HEK293 (cell line): ENCODE results near the gene MARCO.

ENCODE experiments used
- CTCF ChIA-PET: fragments of 350-600 bp; formaldehyde crosslinking; extraction: SDS; loops from one replicate; lab custom pipeline; 2021; ENCODE audit warnings: antibody characterized with exemption; lab: Yijun Ruan, JAX
- POLR2A ChIA-PET: fragments of 300-600 bp; formaldehyde crosslinking; extraction: SDS; loops from one replicate; lab custom pipeline; 2020; ENCODE audit warnings: antibody characterized with exemption, inconsistent platforms; lab: Yijun Ruan, JAX
- H3K27ac ChIP-seq: fragments of 200-500 bp; sonication (Bioruptor generic); 2 replicates; pipeline ENCODE4 v1.5.1; 2014; ENCODE audit warnings: low read depth, low read length, control low read depth, inconsistent platforms; ENCODE audit errors: extremely low read depth
- H3K36me3 ChIP-seq, 2 experiments: fragments of 200-500 bp in 1 of 2; sonication (Bioruptor generic) in 1 of 2; 1 replicate in 1 of 2; 2 replicates in 1 of 2; pipeline ENCODE4 v1.5.1; 2014 to 2017; ENCODE audit warnings: inconsistent platforms in 2 of 2, low read length in 2 of 2; ENCODE audit not compliant: control insufficient read depth in 2 of 2, insufficient read depth in 1 of 2
- H3K4me1 ChIP-seq: fragments of 200-500 bp; sonication (Bioruptor generic); 2 replicates; pipeline ENCODE4 v1.5.1; 2014; ENCODE audit warnings: mild to moderate bottlenecking, low read length, inconsistent platforms; ENCODE audit not compliant: control insufficient read depth, insufficient read depth
- H3K4me3 ChIP-seq: 2 replicates; pipeline ENCODE4 v1.5.1; 2011; ENCODE audit warnings: low read depth, mild to moderate bottlenecking, control low read depth, low read length, moderate library complexity
- H3K9me3 ChIP-seq: fragments of 200-500 bp; sonication (Bioruptor generic); 2 replicates; pipeline ENCODE4 v1.5.1; 2014; ENCODE audit warnings: low read depth, low read length, inconsistent platforms; ENCODE audit not compliant: control insufficient read depth, insufficient read depth
- BCL11B ChIP-seq: fragments of 450-650 bp; formaldehyde crosslinking; IDR thresholded peaks from 2 replicates; pipeline ENCODE4 v1.5.1; 2016; ENCODE audit warnings: low read depth, missing biosample characterization, missing genetic modification characterization
- GLIS2 ChIP-seq: fragments of 450-650 bp; formaldehyde crosslinking; IDR thresholded peaks from 2 replicates; pipeline ENCODE4 v1.5.1; 2016; ENCODE audit warnings: missing biosample characterization, missing genetic modification characterization
- HOXA7 ChIP-seq: sonication (generic); formaldehyde crosslinking; IDR thresholded peaks from 2 replicates; pipeline ENCODE4 v1.8.1; 2022; ENCODE audit warnings: missing genetic modification reagents, borderline replicate concordance
- SCRT2 ChIP-seq: fragments of 450-650 bp; formaldehyde crosslinking; IDR thresholded peaks from 2 replicates; pipeline ENCODE4 v1.5.1; 2016; ENCODE audit warnings: missing biosample characterization, missing genetic modification characterization
- TCF7L2 ChIP-seq: IDR thresholded peaks from 2 replicates; pipeline ENCODE4 v1.6.1; 2011; ENCODE audit warnings: low read depth, mild to moderate bottlenecking, inconsistent platforms, low read length, moderate library complexity, borderline replicate concordance
- ZBTB48 ChIP-seq: fragments of 450-650 bp; formaldehyde crosslinking; IDR thresholded peaks from 2 replicates; pipeline ENCODE4 v1.5.1; 2016; ENCODE audit warnings: missing biosample characterization, missing genetic modification characterization
- ZNF202 ChIP-seq: fragments of 450-650 bp; formaldehyde crosslinking; IDR thresholded peaks from 2 replicates; pipeline ENCODE4 v1.5.1; 2016; ENCODE audit warnings: missing biosample characterization, missing genetic modification characterization, borderline replicate concordance
- ZNF239 ChIP-seq: fragments of 450-650 bp; formaldehyde crosslinking; IDR thresholded peaks from 2 replicates; pipeline ENCODE4 v1.5.1; 2016; ENCODE audit warnings: missing biosample characterization, missing genetic modification characterization
- ZNF274 ChIP-seq, 2 experiments: fragments of 200-500 bp in 1 of 2; fragments of 450-650 bp in 1 of 2; sonication (Bioruptor generic) in 1 of 2; formaldehyde crosslinking in 1 of 2; IDR thresholded peaks; 2 replicates each; pipeline versions ENCODE4 v1.5.1 to v1.6.1; 2014 to 2016; ENCODE audit warnings: borderline replicate concordance in 1 of 2, inconsistent platforms in 1 of 2, low read length in 1 of 2, missing biosample characterization in 1 of 2, missing genetic modification characterization in 1 of 2
- ZNF510 ChIP-seq: fragments of 450-650 bp; formaldehyde crosslinking; IDR thresholded peaks from 2 replicates; pipeline ENCODE4 v1.5.1; 2018; ENCODE audit warnings: mild to moderate bottlenecking, missing genetic modification characterization, missing biosample characterization; ENCODE audit not compliant: insufficient replicate concordance
- ZNF549 ChIP-seq: fragments of 450-650 bp; IDR thresholded peaks from 2 replicates; pipeline ENCODE4 v1.5.1; 2018; ENCODE audit warnings: missing biosample characterization, missing genetic modification characterization, mild to moderate bottlenecking, inconsistent platforms, moderate library complexity
- ZNF600 ChIP-seq: fragments of 450-650 bp; formaldehyde crosslinking; IDR thresholded peaks from 2 replicates; pipeline ENCODE4 v1.5.1; 2016; ENCODE audit warnings: missing biosample characterization, missing genetic modification characterization
- ZNF76 ChIP-seq: fragments of 450-650 bp; formaldehyde crosslinking; IDR thresholded peaks from 2 replicates; pipeline ENCODE4; 2016; ENCODE audit warnings: low read depth, missing biosample characterization, missing genetic modification characterization, borderline replicate concordance
- ZNF791 ChIP-seq: fragments of 450-650 bp; formaldehyde crosslinking; IDR thresholded peaks from 2 replicates; pipeline ENCODE4 v1.5.1; 2016; ENCODE audit warnings: missing biosample characterization, missing genetic modification characterization
- TF ChIP-seq, protein P1 (sequence below): fragments of 450-650 bp; formaldehyde crosslinking; IDR thresholded peaks from 2 replicates; pipeline ENCODE4 v1.5.0; 2017; ENCODE audit warnings: missing biosample characterization, missing genetic modification characterization, borderline replicate concordance
- TF ChIP-seq, protein P2 (sequence below): fragments of 450-650 bp; formaldehyde crosslinking; IDR thresholded peaks from 2 replicates; pipeline ENCODE4 v1.5.1; 2017; ENCODE audit warnings: missing biosample characterization, missing genetic modification characterization
- TF ChIP-seq, protein P3 (sequence below): fragments of 450-650 bp; formaldehyde crosslinking; IDR thresholded peaks from 2 replicates; pipeline ENCODE4 v1.5.1; 2016; ENCODE audit warnings: missing biosample characterization, missing genetic modification characterization
- TF ChIP-seq, protein P4 (sequence below): fragments of 450-650 bp; formaldehyde crosslinking; IDR thresholded peaks from 2 replicates; pipeline ENCODE4 v1.5.1; 2016; ENCODE audit warnings: missing biosample characterization, missing genetic modification characterization
- TF ChIP-seq, protein P5 (sequence below): fragments of 450-650 bp; formaldehyde crosslinking; IDR thresholded peaks from 2 replicates; pipeline ENCODE4 v1.5.1; 2016; ENCODE audit warnings: missing biosample characterization, missing genetic modification characterization
- TF ChIP-seq, protein P6 (sequence below): fragments of 450-650 bp; IDR thresholded peaks from 2 replicates; pipeline ENCODE4 v1.5.1; 2018; ENCODE audit warnings: missing biosample characterization, missing genetic modification characterization

MARCO gene

DNA sequence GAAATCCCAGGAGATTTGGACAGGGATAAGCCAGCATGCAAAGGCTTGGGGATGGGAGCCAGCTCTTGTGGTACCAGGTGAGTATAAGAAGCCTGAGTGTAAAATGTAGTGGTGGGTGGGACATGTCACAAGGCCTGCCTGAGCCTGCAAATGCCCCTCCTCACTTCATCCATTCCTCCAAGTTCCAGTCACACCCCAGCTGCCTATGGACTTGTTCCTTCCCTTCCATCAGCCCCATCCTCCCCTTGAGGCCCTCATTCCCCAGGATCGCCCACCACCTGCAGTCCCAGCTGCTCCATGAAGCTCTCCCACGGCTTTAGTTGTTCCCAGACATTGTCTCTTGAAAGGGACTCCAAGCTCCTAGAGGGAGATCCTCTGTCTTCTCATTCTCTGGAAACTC lies 81.5 kb downstream of the MARCO start (continued):
- TF ChIP-seq, protein P1, sequence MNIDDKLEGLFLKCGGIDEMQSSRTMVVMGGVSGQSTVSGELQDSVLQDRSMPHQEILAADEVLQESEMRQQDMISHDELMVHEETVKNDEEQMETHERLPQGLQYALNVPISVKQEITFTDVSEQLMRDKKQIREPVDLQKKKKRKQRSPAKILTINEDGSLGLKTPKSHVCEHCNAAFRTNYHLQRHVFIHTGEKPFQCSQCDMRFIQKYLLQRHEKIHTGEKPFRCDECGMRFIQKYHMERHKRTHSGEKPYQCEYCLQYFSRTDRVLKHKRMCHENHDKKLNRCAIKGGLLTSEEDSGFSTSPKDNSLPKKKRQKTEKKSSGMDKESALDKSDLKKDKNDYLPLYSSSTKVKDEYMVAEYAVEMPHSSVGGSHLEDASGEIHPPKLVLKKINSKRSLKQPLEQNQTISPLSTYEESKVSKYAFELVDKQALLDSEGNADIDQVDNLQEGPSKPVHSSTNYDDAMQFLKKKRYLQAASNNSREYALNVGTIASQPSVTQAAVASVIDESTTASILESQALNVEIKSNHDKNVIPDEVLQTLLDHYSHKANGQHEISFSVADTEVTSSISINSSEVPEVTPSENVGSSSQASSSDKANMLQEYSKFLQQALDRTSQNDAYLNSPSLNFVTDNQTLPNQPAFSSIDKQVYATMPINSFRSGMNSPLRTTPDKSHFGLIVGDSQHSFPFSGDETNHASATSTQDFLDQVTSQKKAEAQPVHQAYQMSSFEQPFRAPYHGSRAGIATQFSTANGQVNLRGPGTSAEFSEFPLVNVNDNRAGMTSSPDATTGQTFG (tag by site-specific recombination): no peak
- TF ChIP-seq, protein P2, sequence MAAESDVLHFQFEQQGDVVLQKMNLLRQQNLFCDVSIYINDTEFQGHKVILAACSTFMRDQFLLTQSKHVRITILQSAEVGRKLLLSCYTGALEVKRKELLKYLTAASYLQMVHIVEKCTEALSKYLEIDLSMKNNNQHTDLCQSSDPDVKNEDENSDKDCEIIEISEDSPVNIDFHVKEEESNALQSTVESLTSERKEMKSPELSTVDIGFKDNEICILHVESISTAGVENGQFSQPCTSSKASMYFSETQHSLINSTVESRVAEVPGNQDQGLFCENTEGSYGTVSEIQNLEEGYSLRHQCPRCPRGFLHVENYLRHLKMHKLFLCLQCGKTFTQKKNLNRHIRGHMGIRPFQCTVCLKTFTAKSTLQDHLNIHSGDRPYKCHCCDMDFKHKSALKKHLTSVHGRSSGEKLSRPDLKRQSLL (tag by site-specific recombination): no peak
- TF ChIP-seq GLIS2 (tag by site-specific recombination) (no peak), ZNF791 (tag by site-specific recombination) (no peak), HOXA7 (CRISPR knock-in tag) (no peak)
- TF ChIP-seq, protein P3, sequence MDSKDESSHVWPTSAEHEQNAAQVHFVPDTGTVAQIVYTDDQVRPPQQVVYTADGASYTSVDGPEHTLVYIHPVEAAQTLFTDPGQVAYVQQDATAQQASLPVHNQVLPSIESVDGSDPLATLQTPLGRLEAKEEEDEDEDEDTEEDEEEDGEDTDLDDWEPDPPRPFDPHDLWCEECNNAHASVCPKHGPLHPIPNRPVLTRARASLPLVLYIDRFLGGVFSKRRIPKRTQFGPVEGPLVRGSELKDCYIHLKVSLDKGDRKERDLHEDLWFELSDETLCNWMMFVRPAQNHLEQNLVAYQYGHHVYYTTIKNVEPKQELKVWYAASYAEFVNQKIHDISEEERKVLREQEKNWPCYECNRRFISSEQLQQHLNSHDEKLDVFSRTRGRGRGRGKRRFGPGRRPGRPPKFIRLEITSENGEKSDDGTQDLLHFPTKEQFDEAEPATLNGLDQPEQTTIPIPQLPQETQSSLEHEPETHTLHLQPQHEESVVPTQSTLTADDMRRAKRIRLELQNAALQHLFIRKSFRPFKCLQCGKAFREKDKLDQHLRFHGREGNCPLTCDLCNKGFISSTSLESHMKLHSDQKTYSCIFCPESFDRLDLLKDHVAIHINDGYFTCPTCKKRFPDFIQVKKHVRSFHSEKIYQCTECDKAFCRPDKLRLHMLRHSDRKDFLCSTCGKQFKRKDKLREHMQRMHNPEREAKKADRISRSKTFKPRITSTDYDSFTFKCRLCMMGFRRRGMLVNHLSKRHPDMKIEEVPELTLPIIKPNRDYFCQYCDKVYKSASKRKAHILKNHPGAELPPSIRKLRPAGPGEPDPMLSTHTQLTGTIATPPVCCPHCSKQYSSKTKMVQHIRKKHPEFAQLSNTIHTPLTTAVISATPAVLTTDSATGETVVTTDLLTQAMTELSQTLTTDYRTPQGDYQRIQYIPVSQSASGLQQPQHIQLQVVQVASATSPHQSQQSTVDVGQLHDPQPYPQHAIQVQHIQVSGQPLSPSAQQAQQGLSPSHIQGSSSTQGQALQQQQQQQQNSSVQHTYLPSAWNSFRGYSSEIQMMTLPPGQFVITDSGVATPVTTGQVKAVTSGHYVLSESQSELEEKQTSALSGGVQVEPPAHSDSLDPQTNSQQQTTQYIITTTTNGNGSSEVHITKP (tag by site-specific recombination): no peak
- TF ChIP-seq, protein P4, sequence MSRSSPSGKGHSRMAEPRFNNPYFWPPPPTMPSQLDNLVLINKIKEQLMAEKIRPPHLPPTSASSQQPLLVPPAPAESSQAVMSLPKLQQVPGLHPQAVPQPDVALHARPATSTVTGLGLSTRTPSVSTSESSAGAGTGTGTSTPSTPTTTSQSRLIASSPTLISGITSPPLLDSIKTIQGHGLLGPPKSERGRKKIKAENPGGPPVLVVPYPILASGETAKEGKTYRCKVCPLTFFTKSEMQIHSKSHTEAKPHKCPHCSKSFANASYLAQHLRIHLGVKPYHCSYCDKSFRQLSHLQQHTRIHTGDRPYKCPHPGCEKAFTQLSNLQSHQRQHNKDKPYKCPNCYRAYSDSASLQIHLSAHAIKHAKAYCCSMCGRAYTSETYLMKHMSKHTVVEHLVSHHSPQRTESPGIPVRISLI (tag by site-specific recombination): no peak

DNA sequence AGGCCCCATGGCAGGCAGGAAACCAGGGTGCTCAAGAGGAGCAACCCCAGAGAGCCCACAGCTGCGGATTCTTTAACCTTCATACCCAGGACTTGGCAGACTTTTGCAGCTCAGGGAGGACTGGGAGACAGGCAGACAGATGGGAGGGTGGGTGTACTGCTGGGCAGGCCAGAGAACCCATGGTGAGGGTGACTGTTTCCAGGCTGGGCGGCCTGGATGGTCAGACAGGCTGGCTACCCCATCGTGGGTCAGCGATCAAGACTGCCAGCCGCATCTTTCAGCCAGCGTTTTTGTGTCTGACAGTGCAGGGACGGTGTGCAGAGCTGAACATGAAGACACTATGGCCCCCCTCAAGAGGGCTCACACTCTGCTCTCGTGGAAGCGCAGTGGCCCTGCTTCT lies 82.2 kb downstream of the MARCO start:
- POLR2A ChIA-PET: no interaction called here
- Histone ChIP-seq H3K36me3 (no peaks in the 10 kb centered on the region), H3K27ac (no peak overlapping the region), H3K4me3 (no peak overlapping the region), H3K9me3 (no peaks in the 10 kb centered on the region), H3K4me1 (no peaks in the 10 kb centered on the region)
- CTCF ChIA-PET: interaction anchor here (0.6 to 1.0 kb wide), 2 partner anchors 103 to 462 kb away, joined by 3 read pairs; no protein-coding TSS in a partner anchor
- TF ChIP-seq ZNF76 (tag by site-specific recombination) (no peak), ZNF239 (tag by site-specific recombination) (no peak), BCL11B (no peak), ZNF549 (no peak), ZNF510 (tag by site-specific recombination) (no peak), ZBTB48 (tag by site-specific recombination) (no peak), SCRT2 (tag by site-specific recombination) (no peak), ZNF202 (tag by site-specific recombination) (no peak), TCF7L2 (no peak), ZNF274 (IDR thresholded peaks at IDR 0.05; ENCODE audit: low read length) (no peak), ZNF274 (tag by site-specific recombination; IDR thresholded peaks at IDR 0.05; ENCODE audit: borderline replicate concordance) (no peak), ZNF600 (tag by site-specific recombination) (no peak)
- TF ChIP-seq, protein P5, sequence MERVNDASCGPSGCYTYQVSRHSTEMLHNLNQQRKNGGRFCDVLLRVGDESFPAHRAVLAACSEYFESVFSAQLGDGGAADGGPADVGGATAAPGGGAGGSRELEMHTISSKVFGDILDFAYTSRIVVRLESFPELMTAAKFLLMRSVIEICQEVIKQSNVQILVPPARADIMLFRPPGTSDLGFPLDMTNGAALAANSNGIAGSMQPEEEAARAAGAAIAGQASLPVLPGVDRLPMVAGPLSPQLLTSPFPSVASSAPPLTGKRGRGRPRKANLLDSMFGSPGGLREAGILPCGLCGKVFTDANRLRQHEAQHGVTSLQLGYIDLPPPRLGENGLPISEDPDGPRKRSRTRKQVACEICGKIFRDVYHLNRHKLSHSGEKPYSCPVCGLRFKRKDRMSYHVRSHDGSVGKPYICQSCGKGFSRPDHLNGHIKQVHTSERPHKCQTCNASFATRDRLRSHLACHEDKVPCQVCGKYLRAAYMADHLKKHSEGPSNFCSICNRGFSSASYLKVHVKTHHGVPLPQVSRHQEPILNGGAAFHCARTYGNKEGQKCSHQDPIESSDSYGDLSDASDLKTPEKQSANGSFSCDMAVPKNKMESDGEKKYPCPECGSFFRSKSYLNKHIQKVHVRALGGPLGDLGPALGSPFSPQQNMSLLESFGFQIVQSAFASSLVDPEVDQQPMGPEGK: no peak
- TF ChIP-seq, protein P6, sequence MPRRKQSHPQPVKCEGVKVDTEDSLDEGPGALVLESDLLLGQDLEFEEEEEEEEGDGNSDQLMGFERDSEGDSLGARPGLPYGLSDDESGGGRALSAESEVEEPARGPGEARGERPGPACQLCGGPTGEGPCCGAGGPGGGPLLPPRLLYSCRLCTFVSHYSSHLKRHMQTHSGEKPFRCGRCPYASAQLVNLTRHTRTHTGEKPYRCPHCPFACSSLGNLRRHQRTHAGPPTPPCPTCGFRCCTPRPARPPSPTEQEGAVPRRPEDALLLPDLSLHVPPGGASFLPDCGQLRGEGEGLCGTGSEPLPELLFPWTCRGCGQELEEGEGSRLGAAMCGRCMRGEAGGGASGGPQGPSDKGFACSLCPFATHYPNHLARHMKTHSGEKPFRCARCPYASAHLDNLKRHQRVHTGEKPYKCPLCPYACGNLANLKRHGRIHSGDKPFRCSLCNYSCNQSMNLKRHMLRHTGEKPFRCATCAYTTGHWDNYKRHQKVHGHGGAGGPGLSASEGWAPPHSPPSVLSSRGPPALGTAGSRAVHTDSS (tag by site-specific recombination): no peak
- TF ChIP-seq, protein P4 (tag by site-specific recombination): no peak
